GM12878 (cell line): Measurements from ENCODE around the gene ATP13A2. TPM values are rescaled to one million over a fixed set of nuclear protein-coding genes. Genes with fewer than 3 reads are reported as not detected.

Source experiments
- ATAC-seq: fragments of 200-7000 bp; cut with Tn5 transposase; 3 replicates; pipeline ENCODE4 v1.9.1; 2020; ENCODE audit warnings: mild to moderate bottlenecking, moderate library complexity
- BruUV-seq: library from RNA; stranded (reverse); fragments of 400-500 nt; replicated peaks from 2 replicates; lab custom pipeline; 2021; lab: Mats Ljungman, UMichigan
- CTCF ChIA-PET: fragments of 300-600 bp; sonication (Branson Sonifier 250); formaldehyde crosslinking; extraction: SDS; loops from one replicate; lab custom pipeline; 2021; ENCODE audit warnings: inconsistent platforms; lab: Yijun Ruan, JAX
- POLR2A ChIA-PET: fragments of 350-600 bp; formaldehyde crosslinking; extraction: SDS; loops from one replicate; lab custom pipeline; 2021; ENCODE audit warnings: inconsistent platforms; lab: Charles Lee
- RAD21 ChIA-PET: fragments of 300-600 bp; sonication (Branson Sonifier 250); formaldehyde crosslinking; loops from one replicate; lab custom pipeline; 2023; ENCODE audit warnings: antibody characterized with exemption; ENCODE audit not compliant: unreplicated experiment; lab: Charles Lee
- SMC1A ChIA-PET: fragments of 300-600 bp; sonication (Branson Sonifier 250); formaldehyde crosslinking; loops from one replicate; lab custom pipeline; 2023; ENCODE audit not compliant: unreplicated experiment, uncharacterized antibody; lab: Charles Lee
- DNase-seq: peaks from one replicate; pipeline ENCODE4 v3.0.0-alpha.2; 2011; ENCODE audit warnings: low read depth, low spot score
- FAIRE-seq: peaks from 3 replicates; lab custom pipeline; 2011; peaks lifted over from hg19 to GRCh38; lab: Jason Lieb, UNC
- H2AFZ ChIP-seq: 2 replicates; pipeline ENCODE4 v1.6.0; 2011; ENCODE audit warnings: low read depth, low read length, control low read depth; ENCODE audit not compliant: control insufficient read depth
- H3K27ac ChIP-seq: 2 replicates; pipeline ENCODE4 v1.5.1; 2011; ENCODE audit warnings: control low read depth; ENCODE audit not compliant: control insufficient read depth, insufficient read depth
- H3K27me3 ChIP-seq, 2 experiments: replicated peaks in 1 of 2; 2 replicates each; pipeline versions ENCODE4 v1.6.0 to v1.6.1; 2011; ENCODE audit warnings: low read length in 1 of 2; ENCODE audit not compliant: control insufficient read depth in 2 of 2, insufficient read depth in 2 of 2
- H3K36me3 ChIP-seq, 2 experiments: 2 replicates each; pipeline ENCODE4 v1.5.1; 2011; ENCODE audit warnings: low read length in 1 of 2; ENCODE audit not compliant: control insufficient read depth in 2 of 2, insufficient read depth in 2 of 2
- H3K4me1 ChIP-seq: 2 replicates; pipeline ENCODE4 v1.6.1; 2011; ENCODE audit warnings: mild to moderate bottlenecking, low read length, moderate library complexity, mixed read lengths; ENCODE audit not compliant: control insufficient read depth, insufficient read depth
- H3K4me2 ChIP-seq: 2 replicates; pipeline ENCODE4 v1.6.0; 2011; ENCODE audit warnings: control low read depth; ENCODE audit not compliant: control insufficient read depth, insufficient read depth
- H3K4me3 ChIP-seq: fragments of 200-600 bp; sonication (generic); 2 replicates; pipeline ENCODE4 v1.5.1; 2016
- H3K79me2 ChIP-seq: 2 replicates; pipeline ENCODE4 v1.6.0; 2011; ENCODE audit warnings: low read length; ENCODE audit not compliant: control insufficient read depth, insufficient read depth
- H3K9ac ChIP-seq: 2 replicates; pipeline ENCODE4 v1.8.0; 2011; ENCODE audit warnings: low read length, control low read depth, mixed read lengths; ENCODE audit not compliant: control insufficient read depth, insufficient read depth
- H3K9me3 ChIP-seq: replicated peaks from 3 replicates; pipeline ENCODE4 v1.5.1; 2011; ENCODE audit warnings: mild to moderate bottlenecking, low read length; ENCODE audit not compliant: control insufficient read depth, insufficient read depth
- H4K20me1 ChIP-seq: 2 replicates; pipeline ENCODE4 v1.6.0; 2011; ENCODE audit not compliant: control insufficient read depth, insufficient read depth
- BCL11A ChIP-seq: IDR thresholded peaks from 2 replicates; pipeline ENCODE4 v1.6.1; 2011; ENCODE audit warnings: low read depth, low read length
- BRCA1 ChIP-seq: IDR thresholded peaks from 2 replicates; pipeline ENCODE4 v1.6.1; 2011; ENCODE audit warnings: low read depth, low read length, improper control_type of control experiment
- CHD1 ChIP-seq: IDR thresholded peaks from 2 replicates; pipeline ENCODE4 v1.6.1; 2012; ENCODE audit warnings: low read depth, low read length, improper control_type of control experiment
- CREM ChIP-seq: IDR thresholded peaks from 2 replicates; pipeline ENCODE4 v1.6.1; 2014; ENCODE audit warnings: antibody characterized with exemption, low read depth
- NR2C1 ChIP-seq: fragments of 450-650 bp; IDR thresholded peaks from 2 replicates; pipeline ENCODE4 v1.6.1; 2017; ENCODE audit warnings: antibody characterized with exemption, mild to moderate bottlenecking, moderate library complexity
- NR2F1 ChIP-seq: fragments of 450-650 bp; conservative IDR thresholded peaks from 2 replicates; pipeline ENCODE4 v1.6.1; 2017; ENCODE audit warnings: mild to moderate bottlenecking
- RUNX3 ChIP-seq: IDR thresholded peaks from 2 replicates; pipeline ENCODE4 v1.6.1; 2012; ENCODE audit warnings: low read length, inconsistent platforms
- SMARCA5 ChIP-seq: fragments of 450-650 bp; IDR thresholded peaks from 2 replicates; pipeline ENCODE4 v1.6.1; 2017; ENCODE audit warnings: mild to moderate bottlenecking
- STAT3 ChIP-seq: IDR thresholded peaks from 2 replicates; pipeline ENCODE4 v1.6.1; 2011; ENCODE audit warnings: low read depth, low read length, improper control_type of control experiment
- TAF1 ChIP-seq: IDR thresholded peaks from 2 replicates; pipeline ENCODE4 v1.6.1; 2011; ENCODE audit warnings: mild to moderate bottlenecking, low read depth, low read length, borderline replicate concordance
- TCF7 ChIP-seq: IDR thresholded peaks from 2 replicates; pipeline ENCODE4 v1.6.1; 2014; ENCODE audit warnings: antibody characterized with exemption, borderline replicate concordance
- YY1 ChIP-seq: IDR thresholded peaks from 2 replicates; pipeline ENCODE4 v1.6.1; 2011; ENCODE audit warnings: low read depth, mild to moderate bottlenecking, low read length
- ZNF274 ChIP-seq: IDR thresholded peaks from one replicate; pipeline ENCODE4 v1.8.0; 2011; ENCODE audit not compliant: insufficient read length, insufficient read depth
- WGBS: methylation state at CpG from one replicate; pipeline ENCODE4 v1.1.6; 2016; ENCODE audit warnings: low lambda C conversion rate; ENCODE audit not compliant: insufficient replicate concordance, insufficient coverage; ENCODE audit errors: missing lambda C conversion rate; 5-methylcytosine and 5-hydroxymethylcytosine counted together
- in situ Hi-C: fragments of 300-500 bp; cut with MboI; formaldehyde crosslinking; loops from 9 replicates; pipeline ENCODE4 v1.14.3; 2018; ENCODE audit warnings: mixed read lengths
- intact Hi-C: fragments of 100-400 bp; cut with micrococcal nuclease; formaldehyde crosslinking; loops from one replicate; pipeline ENCODE4 v1.14.2; 2022; ENCODE audit not compliant: unreplicated experiment
- polyA plus RNA-seq, 11 experiments: library from polyadenylated mRNA; depleted of rRNA in 4 of 11; unstranded in 6 of 11; stranded (reverse) in 5 of 11; fragments of >200 nt; fragmentation: Nextera tagmentation in 4 of 11; fragmentation: Illumina TruSeq in 1 of 11; extraction: Ambion mirVana in 4 of 11; extraction: Trizol in 1 of 11; gene quantifications; 1 replicate in 1 of 11; 2 replicates in 10 of 11; pipeline versions ENCODE4 v1.2.1 to v1.2.3, GENCODE V29; 2011 to 2016; ENCODE audit warnings: inconsistent platforms in 2 of 11, missing spikeins in 2 of 11, low read depth in 1 of 11
- total RNA-seq, 4 experiments: library from RNA; depleted of rRNA in 3 of 4; stranded (reverse); fragments of >200 nt in 3 of 4; fragmentation: Illumina TruSeq in 1 of 4; extraction: Trizol in 1 of 4; gene quantifications; 2 replicates each; pipeline versions ENCODE4 v1.2.1 to v1.2.3, GENCODE V29; 2013 to 2021
- TF ChIP-seq, protein P1 (sequence below): fragments of 450-650 bp; IDR thresholded peaks from 2 replicates; pipeline ENCODE4 v1.6.1; 2014; ENCODE audit warnings: mild to moderate bottlenecking
- TF ChIP-seq, protein P2 (sequence below): IDR thresholded peaks from 2 replicates; pipeline ENCODE4 v1.6.1; 2011; ENCODE audit warnings: borderline replicate concordance, low read depth, mild to moderate bottlenecking, moderate library complexity, low read length; ENCODE audit not compliant: insufficient read depth, poor library complexity, severe bottlenecking
- TF ChIP-seq, protein P3 (sequence below): IDR thresholded peaks from 2 replicates; pipeline ENCODE4 v1.6.1; 2012; ENCODE audit warnings: mild to moderate bottlenecking, low read depth, low read length

ATP13A2 gene
- total and polyA plus RNA-seq, 10 of the 15 experiments (the other 5 are each of a cell fraction or from before 2014, with no cell fraction given), result 0.24 to 30.5 (median 8.0) TPM

DNA sequence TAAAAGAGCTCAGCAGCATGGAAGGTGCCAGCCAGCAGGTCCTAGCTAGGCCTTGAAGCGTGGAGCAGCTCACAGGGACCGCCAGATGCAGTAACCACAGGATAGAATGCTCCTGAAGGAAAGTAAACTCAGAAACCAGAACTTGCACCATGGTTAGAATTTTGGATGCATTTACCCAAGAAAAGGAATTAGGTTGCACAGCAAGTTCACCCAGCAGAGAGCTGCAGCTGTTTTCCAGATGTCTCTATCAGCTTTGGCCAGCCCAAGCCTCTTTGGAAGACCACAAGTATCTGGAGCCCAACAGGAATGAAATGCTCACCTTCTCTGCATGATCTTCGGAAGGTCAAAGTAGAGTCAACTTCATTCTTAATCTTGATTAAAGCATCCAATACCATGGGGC, 21.0 kb upstream of the ATP13A2 start:
- H3K36me3 ChIP-seq, result peaks cover 9 to 32% of the 10 kb centered on the region in 2 experiments
- BruUV-seq, result no TSS peak
- no peak for FAIRE-seq

More for the DNA sequence above, 21.0 kb upstream of the ATP13A2 start:
- Histone ChIP-seq H3K4me2 (no peak overlapping the region), H3K27ac (no peak overlapping the region), H3K4me3 (no peak overlapping the region), H3K9me3 (no peaks in the 10 kb centered on the region), H2AFZ (no peak overlapping the region), H3K9ac (no peak overlapping the region), H3K79me2 (no peaks in the 10 kb centered on the region), H3K27me3 (no peaks in the 10 kb centered on the region), H3K4me1 (no peaks in the 10 kb centered on the region), H4K20me1 (no peaks in the 10 kb centered on the region)
- ATAC-seq, result no peak
- RAD21 ChIA-PET, result interaction anchor here (1.0 kb wide), 1 partner anchor 13 kb away, joined by 3 read pairs; no protein-coding TSS in a partner anchor
- in situ Hi-C loops, result no loop called here
- no peak for DNase-seq
- POLR2A ChIA-PET, result no interaction called here
- CTCF ChIA-PET, result interaction anchor here (1.1 to 2.1 kb wide), 4 partner anchors 13 to 81 kb away, joined by 4 to 7 read pairs (median 5); no protein-coding TSS in a partner anchor
- SMC1A ChIA-PET, result interaction anchor here (0.9 to 1.7 kb wide), 2 partner anchors 10 to 14 kb away, joined by 3 to 5 read pairs; no protein-coding TSS in a partner anchor
- intact Hi-C loops, result no loop called here
- WGBS, result 100% methylated on average over 3 of the region's 3 CpGs
- TF ChIP-seq BRCA1, result no peak
- no peak for TF ChIP-seq TAF1
- TF ChIP-seq, protein P1, sequence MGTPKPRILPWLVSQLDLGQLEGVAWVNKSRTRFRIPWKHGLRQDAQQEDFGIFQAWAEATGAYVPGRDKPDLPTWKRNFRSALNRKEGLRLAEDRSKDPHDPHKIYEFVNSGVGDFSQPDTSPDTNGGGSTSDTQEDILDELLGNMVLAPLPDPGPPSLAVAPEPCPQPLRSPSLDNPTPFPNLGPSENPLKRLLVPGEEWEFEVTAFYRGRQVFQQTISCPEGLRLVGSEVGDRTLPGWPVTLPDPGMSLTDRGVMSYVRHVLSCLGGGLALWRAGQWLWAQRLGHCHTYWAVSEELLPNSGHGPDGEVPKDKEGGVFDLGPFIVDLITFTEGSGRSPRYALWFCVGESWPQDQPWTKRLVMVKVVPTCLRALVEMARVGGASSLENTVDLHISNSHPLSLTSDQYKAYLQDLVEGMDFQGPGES, result no peak
- no peak for TF ChIP-seq CHD1
- no peak for TF ChIP-seq ZNF274
- no peak for TF ChIP-seq YY1
- no peak for TF ChIP-seq TCF7
- TF ChIP-seq, protein P2, sequence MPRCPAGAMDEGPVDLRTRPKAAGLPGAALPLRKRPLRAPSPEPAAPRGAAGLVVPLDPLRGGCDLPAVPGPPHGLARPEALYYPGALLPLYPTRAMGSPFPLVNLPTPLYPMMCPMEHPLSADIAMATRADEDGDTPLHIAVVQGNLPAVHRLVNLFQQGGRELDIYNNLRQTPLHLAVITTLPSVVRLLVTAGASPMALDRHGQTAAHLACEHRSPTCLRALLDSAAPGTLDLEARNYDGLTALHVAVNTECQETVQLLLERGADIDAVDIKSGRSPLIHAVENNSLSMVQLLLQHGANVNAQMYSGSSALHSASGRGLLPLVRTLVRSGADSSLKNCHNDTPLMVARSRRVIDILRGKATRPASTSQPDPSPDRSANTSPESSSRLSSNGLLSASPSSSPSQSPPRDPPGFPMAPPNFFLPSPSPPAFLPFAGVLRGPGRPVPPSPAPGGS, result no peak
- TF ChIP-seq, protein P3, sequence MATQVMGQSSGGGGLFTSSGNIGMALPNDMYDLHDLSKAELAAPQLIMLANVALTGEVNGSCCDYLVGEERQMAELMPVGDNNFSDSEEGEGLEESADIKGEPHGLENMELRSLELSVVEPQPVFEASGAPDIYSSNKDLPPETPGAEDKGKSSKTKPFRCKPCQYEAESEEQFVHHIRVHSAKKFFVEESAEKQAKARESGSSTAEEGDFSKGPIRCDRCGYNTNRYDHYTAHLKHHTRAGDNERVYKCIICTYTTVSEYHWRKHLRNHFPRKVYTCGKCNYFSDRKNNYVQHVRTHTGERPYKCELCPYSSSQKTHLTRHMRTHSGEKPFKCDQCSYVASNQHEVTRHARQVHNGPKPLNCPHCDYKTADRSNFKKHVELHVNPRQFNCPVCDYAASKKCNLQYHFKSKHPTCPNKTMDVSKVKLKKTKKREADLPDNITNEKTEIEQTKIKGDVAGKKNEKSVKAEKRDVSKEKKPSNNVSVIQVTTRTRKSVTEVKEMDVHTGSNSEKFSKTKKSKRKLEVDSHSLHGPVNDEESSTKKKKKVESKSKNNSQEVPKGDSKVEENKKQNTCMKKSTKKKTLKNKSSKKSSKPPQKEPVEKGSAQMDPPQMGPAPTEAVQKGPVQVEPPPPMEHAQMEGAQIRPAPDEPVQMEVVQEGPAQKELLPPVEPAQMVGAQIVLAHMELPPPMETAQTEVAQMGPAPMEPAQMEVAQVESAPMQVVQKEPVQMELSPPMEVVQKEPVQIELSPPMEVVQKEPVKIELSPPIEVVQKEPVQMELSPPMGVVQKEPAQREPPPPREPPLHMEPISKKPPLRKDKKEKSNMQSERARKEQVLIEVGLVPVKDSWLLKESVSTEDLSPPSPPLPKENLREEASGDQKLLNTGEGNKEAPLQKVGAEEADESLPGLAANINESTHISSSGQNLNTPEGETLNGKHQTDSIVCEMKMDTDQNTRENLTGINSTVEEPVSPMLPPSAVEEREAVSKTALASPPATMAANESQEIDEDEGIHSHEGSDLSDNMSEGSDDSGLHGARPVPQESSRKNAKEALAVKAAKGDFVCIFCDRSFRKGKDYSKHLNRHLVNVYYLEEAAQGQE, result no peak
- TF ChIP-seq STAT3, result no peak
- no peak for TF ChIP-seq RUNX3
- no peak for TF ChIP-seq NR2C1
- TF ChIP-seq NR2F1, result no peak
- TF ChIP-seq BCL11A, result no peak
- TF ChIP-seq SMARCA5, result no peak
- no peak for TF ChIP-seq CREM
